Fibroblast of villous mesenchyme (primary cell): ENCODE measurements around the gene FGF3. TPM values are rescaled to one million over a fixed set of nuclear protein-coding genes. Genes with fewer than 3 reads are reported as not detected.

Source experiments
- DNase-seq: peaks from one replicate; pipeline ENCODE4 v3.0.0-alpha.2; 2010; ENCODE audit warnings: low read depth
- H3K4me3 ChIP-seq: 2 replicates; pipeline ENCODE4 v1.5.1; 2011; ENCODE audit warnings: low read depth, mild to moderate bottlenecking, low read length
- CTCF ChIP-seq: IDR thresholded peaks from 2 replicates; pipeline ENCODE4 v1.5.1; 2012; ENCODE audit warnings: low read depth, mild to moderate bottlenecking, low read length; ENCODE audit not compliant: insufficient read depth
- total RNA-seq: library from RNA; depleted of rRNA; stranded (reverse); fragments of >200 nt; gene quantifications from 2 replicates; pipeline ENCODE4 v1.2.3, GENCODE V29; 2012

FGF3 gene
- total RNA-seq, 1 donor, result not detected

GRCh38 chr11:69830086-69830485 is 10.9 kb upstream of the FGF3 start:
- DNase-seq, result no peak
- no peak overlapping the region for H3K4me3 ChIP-seq
- TF ChIP-seq CTCF, result no peak

GRCh38 chr11:69828971-69829344 is 9.7 kb upstream of the FGF3 start:
- DNase-seq, result no peak
- no peak for TF ChIP-seq CTCF
- no peak overlapping the region for H3K4me3 ChIP-seq

GRCh38 chr11:69828276-69828970 is 9.2 kb upstream of the FGF3 start:
- H3K4me3 ChIP-seq, result no peak overlapping the region
- no peak for DNase-seq
- no peak for TF ChIP-seq CTCF

- H3K4me3 ChIP-seq, result no peak overlapping the region
- no peak for DNase-seq
- TF ChIP-seq CTCF, result no peak
Measured at GRCh38 chr11:69826773-69827172, 7.6 kb upstream of the FGF3 start.

GRCh38 chr11:69825941-69826340 is 6.7 kb upstream of the FGF3 start:
- H3K4me3 ChIP-seq, result no peak overlapping the region
- DNase-seq, result no peak
- TF ChIP-seq CTCF, result no peak

GRCh38 chr11:69825037-69825834 is 6.0 kb upstream of the FGF3 start:
- no peak for TF ChIP-seq CTCF
- DNase-seq, result no peak
- no peak overlapping the region for H3K4me3 ChIP-seq
